H9 (cell line): ENCODE data around the gene SIT1. TPM values are rescaled to one million over a fixed set of nuclear protein-coding genes. Genes with fewer than 3 reads are reported as not detected.

ENCODE experiments used
- DNase-seq: peaks from one replicate; pipeline ENCODE4 v3.0.0-alpha.2; 2017
- H2AFZ ChIP-seq: one replicate; pipeline ENCODE4 v1.6.1; 2013; ENCODE audit warnings: mild to moderate bottlenecking, low read length, control low read depth, moderate library complexity
- H2AK5ac ChIP-seq: 2 replicates; pipeline ENCODE4 v1.6.1; 2013; ENCODE audit warnings: low read length, control low read depth, mixed read lengths; ENCODE audit not compliant: insufficient read length
- H2BK120ac ChIP-seq: one replicate; pipeline ENCODE4 v1.6.1; 2013; ENCODE audit warnings: low read depth, mild to moderate bottlenecking, low read length, control low read depth, inconsistent platforms; ENCODE audit not compliant: poor library complexity, severe bottlenecking
- H2BK12ac ChIP-seq: 2 replicates; pipeline ENCODE4 v1.6.1; 2013; ENCODE audit warnings: low read length, control low read depth, mixed read lengths, low read depth; ENCODE audit not compliant: insufficient read length
- H2BK15ac ChIP-seq: 2 replicates; pipeline ENCODE4 v1.6.1; 2013; ENCODE audit warnings: low read depth, low read length, control low read depth
- H2BK20ac ChIP-seq: one replicate; pipeline ENCODE4 v1.6.1; 2013; ENCODE audit warnings: low read depth, mild to moderate bottlenecking, low read length, control low read depth, inconsistent platforms; ENCODE audit not compliant: poor library complexity, severe bottlenecking
- H2BK5ac ChIP-seq: 2 replicates; pipeline ENCODE4 v1.6.1; 2013; ENCODE audit warnings: low read length, control low read depth, mixed read lengths; ENCODE audit not compliant: insufficient read length
- H3K14ac ChIP-seq: 2 replicates; pipeline ENCODE4 v1.6.1; 2013; ENCODE audit warnings: low read length, control low read depth; ENCODE audit not compliant: insufficient read depth
- H3K18ac ChIP-seq: 2 replicates; pipeline ENCODE4 v1.6.1; 2013; ENCODE audit warnings: low read depth, mild to moderate bottlenecking, mixed read lengths, low read length, control low read depth; ENCODE audit not compliant: insufficient read length
- H3K23ac ChIP-seq: 2 replicates; pipeline ENCODE4 v1.6.1; 2013; ENCODE audit warnings: low read length, control low read depth, mixed read lengths, low read depth; ENCODE audit not compliant: insufficient read length
- H3K23me2 ChIP-seq: 2 replicates; pipeline ENCODE4 v1.6.1; 2013; ENCODE audit warnings: low read depth, mild to moderate bottlenecking, mixed read lengths, low read length, control low read depth; ENCODE audit not compliant: insufficient read length, poor library complexity, severe bottlenecking
- H3K27ac ChIP-seq: 2 replicates; pipeline ENCODE4 v1.5.1; 2013; ENCODE audit warnings: low read length, control low read depth, mixed read lengths, low read depth; ENCODE audit not compliant: insufficient read length
- H3K27me3 ChIP-seq: 2 replicates; pipeline ENCODE4 v1.6.1; 2013; ENCODE audit warnings: low read length, control low read depth, inconsistent platforms; ENCODE audit not compliant: insufficient read depth
- H3K4ac ChIP-seq: 2 replicates; pipeline ENCODE4 v1.6.1; 2013; ENCODE audit warnings: low read depth, mild to moderate bottlenecking, control low read depth, inconsistent platforms, low read length, moderate library complexity
- H3K4me1 ChIP-seq: 2 replicates; pipeline ENCODE4 v1.6.1; 2013; ENCODE audit warnings: low read length, control low read depth, inconsistent platforms; ENCODE audit not compliant: insufficient read depth
- H3K4me2 ChIP-seq: 2 replicates; pipeline ENCODE4 v1.6.1; 2013; ENCODE audit warnings: low read length, control low read depth, mixed read lengths; ENCODE audit not compliant: insufficient read length, insufficient read depth
- H3K56ac ChIP-seq: 2 replicates; pipeline ENCODE4 v1.6.1; 2013; ENCODE audit warnings: low read depth, mild to moderate bottlenecking, mixed read lengths, low read length, control low read depth; ENCODE audit not compliant: insufficient read length
- H3K79me1 ChIP-seq: 2 replicates; pipeline ENCODE4 v1.6.1; 2013; ENCODE audit warnings: low read depth, mild to moderate bottlenecking, moderate library complexity, low read length, control low read depth, inconsistent platforms; ENCODE audit not compliant: insufficient read depth, poor library complexity, severe bottlenecking
- H3K79me2 ChIP-seq: 2 replicates; pipeline ENCODE4 v1.6.1; 2013; ENCODE audit warnings: low read length, control low read depth, inconsistent platforms; ENCODE audit not compliant: insufficient read depth
- H3K9ac ChIP-seq: 2 replicates; pipeline ENCODE4 v1.6.1; 2013; ENCODE audit warnings: low read length, control low read depth, mixed read lengths; ENCODE audit not compliant: insufficient read length; ENCODE audit errors: extremely low read depth
- H3K9me3 ChIP-seq: one replicate; pipeline ENCODE4 v1.6.1; 2013; ENCODE audit warnings: low read depth, low read length, inconsistent platforms; ENCODE audit not compliant: control insufficient read depth
- H3T11ph ChIP-seq: one replicate; pipeline ENCODE4 v1.6.1; 2013; ENCODE audit warnings: mild to moderate bottlenecking, low read length, control low read depth, inconsistent platforms
- H4K20me1 ChIP-seq: one replicate; pipeline ENCODE4 v1.6.1; 2013; ENCODE audit not compliant: control insufficient read depth, insufficient read length, insufficient read depth
- H4K5ac ChIP-seq: 2 replicates; pipeline ENCODE4 v1.6.1; 2013; ENCODE audit warnings: low read depth, mild to moderate bottlenecking, mixed read lengths, low read length, control low read depth; ENCODE audit not compliant: insufficient read length
- H4K8ac ChIP-seq: replicated peaks from 2 replicates; pipeline ENCODE4 v1.6.1; 2013; ENCODE audit warnings: low read length, control low read depth, mixed read lengths, low read depth; ENCODE audit not compliant: insufficient read length
- H4K91ac ChIP-seq: 2 replicates; pipeline ENCODE4 v1.6.1; 2013; ENCODE audit warnings: low read depth, mild to moderate bottlenecking, moderate library complexity, mixed read lengths, low read length, control low read depth; ENCODE audit not compliant: insufficient read length
- H3K27ac Mint-ChIP-seq, 3 experiments: 2 replicates in 2 of 3; 3 replicates in 1 of 3; pipeline ENCODE4 v1.8.0; 2020 to 2021; ENCODE audit warnings: mixed read lengths in 3 of 3, mild to moderate bottlenecking in 1 of 3, moderate library complexity in 1 of 3
- H3K27me3 Mint-ChIP-seq: 2 replicates; pipeline ENCODE4 v1.8.0; 2021; ENCODE audit warnings: low read depth, mild to moderate bottlenecking, moderate library complexity, mixed read lengths
- H3K36me3 Mint-ChIP-seq, 3 experiments: 2 replicates in 2 of 3; 3 replicates in 1 of 3; pipeline ENCODE4 v1.8.0; 2020 to 2021; ENCODE audit warnings: low read depth in 3 of 3, mixed read lengths in 3 of 3; ENCODE audit not compliant: insufficient read depth in 1 of 3
- H3K4me1 Mint-ChIP-seq, 2 experiments: 2 replicates each; pipeline ENCODE4 v1.8.0; 2020; ENCODE audit warnings: mixed read lengths in 2 of 2
- H3K4me3 Mint-ChIP-seq, 2 experiments: 2 replicates in 1 of 2; 3 replicates in 1 of 2; pipeline ENCODE4 v1.8.0; 2020 to 2021; ENCODE audit warnings: mild to moderate bottlenecking in 2 of 2, mixed read lengths in 2 of 2, moderate library complexity in 1 of 2
- H3K9me3 Mint-ChIP-seq, 2 experiments: 2 replicates in 1 of 2; 3 replicates in 1 of 2; pipeline ENCODE4 v1.8.0; 2020; ENCODE audit warnings: mild to moderate bottlenecking in 2 of 2, mixed read lengths in 2 of 2, moderate library complexity in 1 of 2
- WGBS: extraction: QIAGEN DNeasy Blood & Tissue Kit; methylation state at CpG from one replicate; pipeline ENCODE4 v1.1.7; 2013; ENCODE audit warnings: missing lambda C conversion rate, low lambda C conversion rate, mixed read lengths; ENCODE audit not compliant: insufficient read length; ENCODE audit errors: extremely low coverage; 5-methylcytosine and 5-hydroxymethylcytosine counted together
- total RNA-seq: library from RNA; stranded (reverse); gene quantifications from 2 replicates; pipeline ENCODE4 v1.2.1, GENCODE V29; 2021
- TF ChIP-seq, protein P1 (sequence below): fragments of 200-600 bp; sonication (generic); conservative IDR thresholded peaks from 3 replicates; pipeline ENCODE4 v1.8.0; 2021; ENCODE audit warnings: antibody characterized with exemption, mild to moderate bottlenecking

The SIT1 gene
- total RNA-seq, 1 experiment from 2014 or later = 1.6 TPM

DNA sequence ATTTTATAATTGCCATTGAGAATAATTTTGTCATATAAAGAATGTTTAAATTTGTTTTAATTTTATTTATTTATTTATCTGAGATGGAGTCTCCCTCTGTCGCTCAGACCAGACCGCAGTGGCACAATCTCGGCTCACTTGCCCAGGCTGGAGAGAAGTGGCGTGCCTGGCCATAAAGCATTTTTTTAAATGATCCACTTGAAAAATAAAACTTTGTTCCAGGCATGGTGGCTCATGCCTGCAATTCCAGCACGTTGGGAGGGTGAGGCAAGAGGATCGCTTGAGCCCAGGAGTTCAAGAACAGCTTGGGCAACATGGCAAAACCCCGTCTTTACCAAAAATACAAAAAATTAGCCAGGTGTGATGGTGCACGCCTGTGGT is 2.1 kb upstream of the SIT1 start:
- H3K9ac ChIP-seq = no peak overlapping the region
- no peak overlapping the region for H2BK12ac ChIP-seq
- Mint-ChIP-seq H3K9me3 (peaks cover under 1 to 1% of the 10 kb centered on the region in 2 experiments; a peak in 3 of 5 replicates), H3K4me3 (no peak overlapping the region), H3K27me3 (peaks cover 21% of the 10 kb centered on the region), H3K27ac (no peak overlapping the region), H3K4me1 (peaks cover 25 to 32% of the 10 kb centered on the region in 2 experiments), H3K36me3 (peaks cover 0 to under 1% (median 0%) of the 10 kb centered on the region in 3 experiments; a peak in 1 of 7 replicates)
- no peak overlapping the region for H2BK5ac ChIP-seq
- H2AK5ac ChIP-seq = no peak overlapping the region
- no peak for DNase-seq
- no peak overlapping the region for H2BK120ac ChIP-seq
- H4K5ac ChIP-seq = no peak overlapping the region
- no peak overlapping the region for H3K14ac ChIP-seq
- H3K79me1 ChIP-seq = no peaks in the 10 kb centered on the region
- H3T11ph ChIP-seq = no peak overlapping the region
- H3K56ac ChIP-seq = no peak overlapping the region
- no peak overlapping the region for H3K18ac ChIP-seq
- WGBS = no CpG with 5 or more reads among the region's 8 CpGs
- no peak overlapping the region for H4K8ac ChIP-seq
- H3K27ac ChIP-seq = no peak overlapping the region
- no peak overlapping the region for H3K4ac ChIP-seq
- H2BK15ac ChIP-seq = no peak overlapping the region
- no peaks in the 10 kb centered on the region for H4K20me1 ChIP-seq
- H3K23me2 ChIP-seq = peaks cover 7% of the 10 kb centered on the region
- H3K4me2 ChIP-seq = no peak overlapping the region
- H2AFZ ChIP-seq = no peak overlapping the region
- peaks cover 3% of the 10 kb centered on the region; the same call in 1 of the 2 replicates for H3K4me1 ChIP-seq
- no peaks in the 10 kb centered on the region for H3K9me3 ChIP-seq
- TF ChIP-seq, protein P1, sequence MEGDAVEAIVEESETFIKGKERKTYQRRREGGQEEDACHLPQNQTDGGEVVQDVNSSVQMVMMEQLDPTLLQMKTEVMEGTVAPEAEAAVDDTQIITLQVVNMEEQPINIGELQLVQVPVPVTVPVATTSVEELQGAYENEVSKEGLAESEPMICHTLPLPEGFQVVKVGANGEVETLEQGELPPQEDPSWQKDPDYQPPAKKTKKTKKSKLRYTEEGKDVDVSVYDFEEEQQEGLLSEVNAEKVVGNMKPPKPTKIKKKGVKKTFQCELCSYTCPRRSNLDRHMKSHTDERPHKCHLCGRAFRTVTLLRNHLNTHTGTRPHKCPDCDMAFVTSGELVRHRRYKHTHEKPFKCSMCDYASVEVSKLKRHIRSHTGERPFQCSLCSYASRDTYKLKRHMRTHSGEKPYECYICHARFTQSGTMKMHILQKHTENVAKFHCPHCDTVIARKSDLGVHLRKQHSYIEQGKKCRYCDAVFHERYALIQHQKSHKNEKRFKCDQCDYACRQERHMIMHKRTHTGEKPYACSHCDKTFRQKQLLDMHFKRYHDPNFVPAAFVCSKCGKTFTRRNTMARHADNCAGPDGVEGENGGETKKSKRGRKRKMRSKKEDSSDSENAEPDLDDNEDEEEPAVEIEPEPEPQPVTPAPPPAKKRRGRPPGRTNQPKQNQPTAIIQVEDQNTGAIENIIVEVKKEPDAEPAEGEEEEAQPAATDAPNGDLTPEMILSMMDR = no peak
- no peak overlapping the region for H3K23ac ChIP-seq
- H3K79me2 ChIP-seq = no peaks in the 10 kb centered on the region
- H4K91ac ChIP-seq = no peak overlapping the region
- no peak overlapping the region for H2BK20ac ChIP-seq
- H3K27me3 ChIP-seq = 0 out of 2 replicates have a peak, but pooled peaks cover 2% of the 10 kb centered on the region
